Activated CD4-positive, alpha-beta T cell treated with anti-CD3 and anti-CD28 coated beads for 1 hour (primary cell): Measurements from ENCODE around the gene CACUL1.

Source experiments
- DNase-seq: peaks from one replicate; pipeline ENCODE4 v3.0.0-alpha.2; 2020

The CACUL1 gene

DNA sequence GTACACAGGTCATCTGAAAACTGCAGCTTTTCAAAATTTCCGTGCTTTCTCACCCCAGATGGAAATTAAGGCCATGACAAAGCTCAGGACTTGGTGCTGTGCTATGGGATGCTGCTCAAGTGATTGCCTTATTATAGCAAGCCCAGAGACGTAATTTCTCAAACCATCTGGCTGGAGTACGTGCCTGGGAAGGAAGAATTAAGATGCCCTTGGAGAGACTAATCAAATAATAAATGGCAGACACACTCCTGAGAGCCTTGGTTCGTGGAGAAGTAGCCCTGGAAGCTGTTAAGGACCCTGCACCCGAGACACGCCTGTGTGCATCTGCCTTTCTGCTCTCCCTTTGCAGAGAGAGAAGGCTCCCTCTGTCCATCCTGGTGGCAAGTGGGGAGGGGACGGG is 121.0 kb downstream of the CACUL1 start:
- no peak for DNase-seq

- no peak for DNase-seq
Measured at GRCh38 chr10:118629211-118629610, 125.6 kb downstream of the CACUL1 start.

GRCh38 chr10:118628397-118628796 is 126.4 kb downstream of the CACUL1 start:
- no peak for DNase-seq

DNA sequence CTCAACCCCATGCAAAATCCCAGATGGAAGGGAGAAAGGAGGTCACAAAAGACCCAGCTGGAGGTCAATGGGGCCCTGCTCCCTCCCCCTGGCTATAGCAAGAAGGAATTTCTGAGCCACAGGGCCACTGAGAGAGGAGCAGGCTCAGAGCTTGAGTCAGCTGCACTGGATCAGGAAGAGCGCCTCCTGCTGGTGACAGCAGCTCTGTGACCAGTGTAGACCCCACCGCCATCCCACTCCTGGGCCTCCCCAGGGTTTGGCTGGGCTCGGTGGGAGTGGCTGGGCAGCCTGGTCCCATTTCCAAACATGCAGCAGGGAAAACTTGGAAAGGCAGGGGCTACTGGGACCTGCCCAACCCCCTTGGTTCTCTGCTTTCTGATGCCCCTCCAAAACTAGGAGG is 127.8 kb downstream of the CACUL1 start:
- DNase-seq, result no peak
